Measurements from ENCODE around the gene LMO7. TPM values are rescaled to one million over a fixed set of nuclear protein-coding genes. Genes with fewer than 3 reads are reported as not detected.

The LMO7 gene
- total RNA-seq, 1 donor from 2014 or later: 12.3 TPM

DNA sequence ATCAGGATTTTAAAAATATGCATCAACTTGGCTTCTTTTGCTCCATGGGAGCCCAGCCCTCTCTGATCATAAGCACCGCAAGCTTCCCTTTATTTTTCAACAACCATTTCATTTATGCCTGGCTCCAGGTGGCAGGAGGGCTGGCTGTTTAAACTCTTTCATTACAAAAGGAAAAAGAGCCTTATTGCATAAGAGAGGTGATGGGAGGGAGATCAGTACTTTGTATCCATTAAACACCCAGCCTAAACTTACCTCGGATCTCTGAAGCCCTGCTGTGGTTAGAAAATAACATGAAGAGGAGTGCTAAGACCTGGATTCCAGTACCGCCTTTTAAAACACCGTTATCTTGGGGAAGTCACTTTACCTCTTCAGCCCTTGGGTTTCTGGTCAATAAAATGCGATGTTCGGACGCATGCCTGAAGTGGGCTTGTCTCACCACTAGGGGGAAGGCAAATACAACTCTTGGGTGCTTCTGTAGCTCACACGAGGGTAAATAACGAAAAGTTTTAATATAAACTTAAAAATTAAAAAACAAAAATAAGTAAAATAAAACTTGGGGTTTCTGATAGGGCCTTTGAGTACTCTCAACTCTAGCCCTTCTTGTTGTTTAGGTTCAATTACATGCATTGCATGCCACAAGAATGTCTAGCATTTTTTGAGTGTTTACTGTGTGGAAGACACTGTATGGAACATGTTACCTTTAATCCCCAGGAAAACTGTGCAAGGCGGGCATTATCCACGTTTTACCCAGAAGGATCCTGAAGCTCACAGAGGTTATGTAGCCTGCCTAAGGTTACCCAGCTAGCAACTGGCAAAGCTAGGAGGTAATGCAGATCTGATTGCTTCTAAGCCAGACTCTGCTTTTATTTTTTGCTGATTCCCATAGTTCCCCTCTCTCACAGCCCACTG lies 240.3 kb downstream of the LMO7 start:
- Histone ChIP-seq H3K4me3 (ENCODE audit: low read depth, low read length) (no peak overlapping the region), H3K36me3 (ENCODE audit: control insufficient read depth, insufficient read depth, low read length) (no peaks in the 10 kb centered on the region), H3K27me3 (ENCODE audit: control insufficient read depth, insufficient read depth, low read length) (no peaks in the 10 kb centered on the region)
- DNase-seq (ENCODE audit: low read depth): peak; percentile 10
- TF ChIP-seq, protein P1, sequence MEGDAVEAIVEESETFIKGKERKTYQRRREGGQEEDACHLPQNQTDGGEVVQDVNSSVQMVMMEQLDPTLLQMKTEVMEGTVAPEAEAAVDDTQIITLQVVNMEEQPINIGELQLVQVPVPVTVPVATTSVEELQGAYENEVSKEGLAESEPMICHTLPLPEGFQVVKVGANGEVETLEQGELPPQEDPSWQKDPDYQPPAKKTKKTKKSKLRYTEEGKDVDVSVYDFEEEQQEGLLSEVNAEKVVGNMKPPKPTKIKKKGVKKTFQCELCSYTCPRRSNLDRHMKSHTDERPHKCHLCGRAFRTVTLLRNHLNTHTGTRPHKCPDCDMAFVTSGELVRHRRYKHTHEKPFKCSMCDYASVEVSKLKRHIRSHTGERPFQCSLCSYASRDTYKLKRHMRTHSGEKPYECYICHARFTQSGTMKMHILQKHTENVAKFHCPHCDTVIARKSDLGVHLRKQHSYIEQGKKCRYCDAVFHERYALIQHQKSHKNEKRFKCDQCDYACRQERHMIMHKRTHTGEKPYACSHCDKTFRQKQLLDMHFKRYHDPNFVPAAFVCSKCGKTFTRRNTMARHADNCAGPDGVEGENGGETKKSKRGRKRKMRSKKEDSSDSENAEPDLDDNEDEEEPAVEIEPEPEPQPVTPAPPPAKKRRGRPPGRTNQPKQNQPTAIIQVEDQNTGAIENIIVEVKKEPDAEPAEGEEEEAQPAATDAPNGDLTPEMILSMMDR (IDR thresholded peaks at IDR 0.05; ENCODE audit: insufficient read depth, low read length, poor library complexity, severe bottlenecking): peak; percentile 88

DNA sequence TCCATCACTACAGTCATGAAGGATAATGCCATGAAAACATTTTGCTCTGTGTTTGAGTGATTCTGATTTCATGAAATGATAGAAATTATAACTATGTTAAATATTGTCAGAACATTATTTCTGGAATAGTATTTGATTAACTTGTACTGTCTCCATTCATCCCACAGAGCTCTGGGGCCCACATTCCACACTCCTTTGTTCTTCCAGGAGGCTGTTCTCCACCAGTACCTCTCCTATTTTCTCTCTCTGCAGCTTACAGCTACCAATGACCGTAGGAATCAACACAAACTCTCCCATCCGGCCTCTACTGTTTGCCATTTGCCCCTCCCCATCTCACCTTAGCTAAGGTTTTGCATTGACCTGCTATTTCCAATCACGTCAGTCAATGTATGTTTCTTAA lies 240.9 kb downstream of the LMO7 start:
- Histone ChIP-seq H3K27me3 (ENCODE audit: control insufficient read depth, insufficient read depth, low read length) (no peaks in the 10 kb centered on the region), H3K36me3 (ENCODE audit: control insufficient read depth, insufficient read depth, low read length) (no peaks in the 10 kb centered on the region), H3K4me3 (ENCODE audit: low read depth, low read length) (no peak overlapping the region)
- DNase-seq (ENCODE audit: low read depth): no peak
- TF ChIP-seq, protein P1 (IDR thresholded peaks at IDR 0.05; ENCODE audit: insufficient read depth, low read length, poor library complexity, severe bottlenecking): no peak

DNA sequence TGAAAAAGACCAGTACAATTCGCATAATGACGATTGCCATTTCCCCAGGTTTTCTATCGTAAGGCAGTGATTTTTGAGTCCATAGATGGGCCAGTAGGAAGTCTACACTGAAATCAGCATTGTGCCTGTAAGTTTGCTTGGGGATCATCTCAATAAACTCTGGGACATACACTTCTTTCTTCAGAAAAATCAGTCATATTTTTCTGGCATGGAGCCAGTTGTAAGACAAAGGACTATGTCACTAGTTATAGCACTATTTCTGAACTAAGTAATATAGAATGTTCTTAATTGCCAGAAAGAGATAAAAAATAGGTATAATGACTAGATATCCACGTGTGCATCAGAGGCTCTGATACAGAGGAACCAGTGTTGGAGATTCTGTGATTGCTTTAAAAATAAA lies 243.5 kb downstream of the LMO7 start:
- TF ChIP-seq, protein P1 (IDR thresholded peaks at IDR 0.05; ENCODE audit: insufficient read depth, low read length, poor library complexity, severe bottlenecking): no peak

DNA sequence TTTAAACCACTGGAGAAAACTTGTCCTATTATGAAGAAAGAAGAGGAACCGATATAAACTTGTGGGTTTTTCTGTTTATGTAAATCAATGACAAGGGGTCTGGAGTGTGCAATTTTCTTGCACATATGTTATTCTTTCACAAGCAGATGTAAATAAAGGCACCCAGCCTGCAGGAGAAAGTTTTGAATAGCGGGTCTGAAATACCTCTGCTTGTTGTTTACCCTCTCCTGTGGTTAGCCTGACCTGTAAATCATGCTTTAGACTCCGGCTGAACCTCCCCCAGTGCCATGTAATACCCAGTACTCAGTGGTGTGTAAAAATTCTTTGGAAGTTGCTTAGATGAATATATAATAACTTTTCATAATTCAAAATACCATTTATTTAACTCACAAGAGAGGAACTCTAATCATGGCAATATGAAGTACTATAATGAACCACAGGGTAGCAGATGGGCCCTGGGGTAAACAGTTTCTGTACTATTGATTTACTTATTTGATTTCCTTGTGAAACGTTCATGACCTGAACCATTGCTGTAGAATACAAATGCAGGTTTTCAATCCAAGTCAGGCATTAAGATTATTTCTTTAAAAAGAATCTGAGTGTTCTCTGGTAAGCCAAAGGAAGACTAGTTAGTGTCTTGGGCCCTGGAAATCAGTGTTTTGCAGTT lies 245.1 kb downstream of the LMO7 start:
- Histone ChIP-seq H3K36me3 (ENCODE audit: control insufficient read depth, insufficient read depth, low read length) (no peaks in the 10 kb centered on the region), H3K27me3 (ENCODE audit: control insufficient read depth, insufficient read depth, low read length) (no peaks in the 10 kb centered on the region), H3K4me3 (ENCODE audit: low read depth, low read length) (no peak overlapping the region)
- no peak for DNase-seq (ENCODE audit: low read depth)
- TF ChIP-seq, protein P1 (IDR thresholded peaks at IDR 0.05; ENCODE audit: insufficient read depth, low read length, poor library complexity, severe bottlenecking): no peak

More for the DNA sequence above, 243.5 kb downstream of the LMO7 start:
- H3K36me3 ChIP-seq (ENCODE audit: control insufficient read depth, insufficient read depth, low read length): no peaks in the 10 kb centered on the region
- H3K27me3 ChIP-seq (ENCODE audit: control insufficient read depth, insufficient read depth, low read length): no peaks in the 10 kb centered on the region
- no peak overlapping the region for H3K4me3 ChIP-seq (ENCODE audit: low read depth, low read length)
- no peak for DNase-seq (ENCODE audit: low read depth)

DNA sequence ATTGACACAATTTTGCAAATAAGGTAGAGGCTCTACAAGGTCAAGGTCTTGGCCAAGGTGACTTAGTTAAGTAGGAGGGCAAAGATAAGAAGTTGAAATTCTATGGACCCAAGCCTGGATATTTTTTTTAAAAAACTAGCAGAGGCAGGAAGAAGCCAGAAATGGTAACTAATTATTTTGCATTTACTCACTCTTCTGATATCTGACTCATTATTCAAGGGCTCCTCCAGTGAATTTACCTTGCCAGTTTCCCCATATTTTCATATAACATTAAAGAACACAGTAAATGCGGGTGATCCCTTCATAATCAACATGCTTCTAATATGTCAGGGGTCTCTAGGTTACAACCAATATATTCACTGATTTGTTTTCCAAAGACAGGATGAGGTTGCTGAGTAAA lies 246.1 kb downstream of the LMO7 start:
- no peak overlapping the region for H3K4me3 ChIP-seq (ENCODE audit: low read depth, low read length)
- no peaks in the 10 kb centered on the region for H3K36me3 ChIP-seq (ENCODE audit: control insufficient read depth, insufficient read depth, low read length)
- H3K27me3 ChIP-seq (ENCODE audit: control insufficient read depth, insufficient read depth, low read length): no peaks in the 10 kb centered on the region
- TF ChIP-seq, protein P1 (IDR thresholded peaks at IDR 0.05; ENCODE audit: insufficient read depth, low read length, poor library complexity, severe bottlenecking): no peak
- DNase-seq (ENCODE audit: low read depth): no peak

All from kidney epithelial cell (primary cell).